ENCODE data around the gene PDZRN4.
"Not testable (repeated sequence)": the region's sequence is repeated elsewhere in the genome, so short reads cannot be mapped to it uniquely, and the experiment has no call there.

The PDZRN4 gene

DNA sequence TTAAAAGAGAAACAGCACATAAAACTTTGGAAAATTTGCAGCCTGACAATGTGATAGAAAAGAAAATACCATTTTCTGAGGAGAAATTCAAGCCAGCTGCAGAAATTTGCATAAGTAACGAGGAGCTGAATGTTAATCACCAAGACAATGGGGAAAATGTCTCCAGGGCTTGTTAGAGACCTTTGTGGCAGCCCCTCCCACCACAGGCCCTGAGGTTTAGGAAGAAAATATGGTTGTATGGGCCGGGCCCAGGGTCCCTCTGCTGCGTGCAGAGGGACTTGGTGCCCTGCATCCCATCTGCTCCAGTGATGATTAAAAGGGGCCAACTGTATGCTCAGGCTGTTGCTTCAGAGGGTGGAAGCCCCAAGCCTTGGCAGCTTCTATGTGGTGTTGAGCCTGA, 427.1 kb downstream of the PDZRN4 start:
- not testable (repeated sequence) for H2BK120ac ChIP-seq (ENCODE audit: low read depth, low read length); H3K79me2 ChIP-seq (ENCODE audit: control insufficient read depth, insufficient read depth, low read length); H3K23ac ChIP-seq (ENCODE audit: low read length); H3K27me3 ChIP-seq (ENCODE audit: insufficient read depth, low read length, poor library complexity); H3K79me1 ChIP-seq (ENCODE audit: low read length); H3K4me2 ChIP-seq (ENCODE audit: low read length); H3K18ac ChIP-seq (ENCODE audit: low read length); H3K36me3 ChIP-seq (ENCODE audit: control insufficient read depth, insufficient read depth, low read length); H3K27ac ChIP-seq (ENCODE audit: low read depth, low read length); H3K9ac ChIP-seq (ENCODE audit: low read length); H3K4me1 ChIP-seq (ENCODE audit: control insufficient read depth, low read depth, low read length); H4K8ac ChIP-seq (ENCODE audit: low read depth, low read length); H4K5ac ChIP-seq (ENCODE audit: low read length); H3K56ac ChIP-seq (ENCODE audit: low read length); H2BK15ac ChIP-seq (replicated peaks; ENCODE audit: low read depth); H2AK5ac ChIP-seq (ENCODE audit: low read length); H3K4me3 ChIP-seq (ENCODE audit: low read length); H2BK5ac ChIP-seq (ENCODE audit: low read length); H3K4ac ChIP-seq (ENCODE audit: low read depth, low read length)
- WGBS (ENCODE audit: extremely low coverage, insufficient coverage, low lambda C conversion rate) = no CpG with 5 or more reads among the region's 3 CpGs
- DNase-seq = peak; percentile 6

DNA sequence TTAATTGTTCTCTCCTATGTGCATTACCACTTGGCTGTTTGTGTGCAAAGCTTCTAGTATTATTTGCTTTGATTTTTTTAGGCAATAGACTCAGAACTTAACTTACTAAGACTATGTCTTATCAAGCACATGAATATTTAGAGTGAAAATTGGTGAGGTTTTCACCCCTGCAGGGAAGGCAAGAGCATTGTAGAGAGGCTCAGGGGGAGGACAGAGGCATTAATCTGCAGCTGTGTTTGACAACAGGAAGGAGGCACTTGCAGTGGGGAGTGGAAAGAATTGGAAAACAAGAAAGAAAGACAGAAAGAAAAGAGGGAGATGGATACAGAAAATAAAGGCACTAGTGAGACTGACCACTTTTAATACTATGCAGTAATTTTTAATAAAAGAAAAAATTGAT, 431.6 kb downstream of the PDZRN4 start:
- no peak overlapping the region for H2BK120ac ChIP-seq (ENCODE audit: low read depth, low read length)
- H3K27me3 ChIP-seq (ENCODE audit: insufficient read depth, low read length, poor library complexity) = no peaks in the 10 kb centered on the region
- H3K9ac ChIP-seq (ENCODE audit: low read length) = no peak overlapping the region
- H3K56ac ChIP-seq (ENCODE audit: low read length) = no peak overlapping the region
- no peak overlapping the region for H4K5ac ChIP-seq (ENCODE audit: low read length)
- H2AK5ac ChIP-seq (ENCODE audit: low read length) = no peak overlapping the region
- H3K4ac ChIP-seq (ENCODE audit: low read depth, low read length) = no peak overlapping the region
- H3K27ac ChIP-seq (ENCODE audit: low read depth, low read length) = no peak overlapping the region
- H3K23ac ChIP-seq (ENCODE audit: low read length) = no peak overlapping the region
- H2BK5ac ChIP-seq (ENCODE audit: low read length) = no peak overlapping the region
- H3K79me1 ChIP-seq (ENCODE audit: low read length) = no peaks in the 10 kb centered on the region
- H3K79me2 ChIP-seq (ENCODE audit: control insufficient read depth, insufficient read depth, low read length) = no peaks in the 10 kb centered on the region
- DNase-seq = peak; percentile 18
- no peak overlapping the region for H3K18ac ChIP-seq (ENCODE audit: low read length)
- H3K4me1 ChIP-seq (ENCODE audit: control insufficient read depth, low read depth, low read length) = no peaks in the 10 kb centered on the region
- no peak overlapping the region for H2BK15ac ChIP-seq (replicated peaks; ENCODE audit: low read depth)
- no peak overlapping the region for H4K8ac ChIP-seq (ENCODE audit: low read depth, low read length)
- H3K36me3 ChIP-seq (ENCODE audit: control insufficient read depth, insufficient read depth, low read length) = no peaks in the 10 kb centered on the region
- H3K4me2 ChIP-seq (ENCODE audit: low read length) = no peak overlapping the region
- H3K4me3 ChIP-seq (ENCODE audit: low read length) = no peak overlapping the region

DNA sequence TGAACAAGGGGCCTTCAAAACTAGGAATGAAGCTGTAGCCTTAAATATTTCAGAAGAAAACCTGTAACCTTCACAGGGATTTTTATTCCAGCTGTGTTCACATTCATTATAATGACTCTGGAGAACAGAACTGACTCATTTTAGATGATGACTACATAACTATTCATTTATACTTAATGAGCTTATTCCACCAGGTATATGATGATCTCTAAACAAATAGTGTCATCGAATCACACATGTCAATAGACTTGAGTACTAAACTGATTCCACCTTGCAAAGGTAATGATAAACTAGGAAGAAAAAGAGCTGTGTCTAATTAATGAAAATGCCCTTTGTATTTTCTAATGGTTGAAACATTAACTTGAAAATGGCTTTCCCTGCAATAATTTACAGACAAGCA, 433.2 kb downstream of the PDZRN4 start:
- H3K18ac ChIP-seq (ENCODE audit: low read length) = no peak overlapping the region
- no CpG with 5 or more reads among the region's 1 CpG for WGBS (ENCODE audit: extremely low coverage, insufficient coverage, low lambda C conversion rate)
- no peaks in the 10 kb centered on the region for H3K36me3 ChIP-seq (ENCODE audit: control insufficient read depth, insufficient read depth, low read length)
- no peak overlapping the region for H3K4ac ChIP-seq (ENCODE audit: low read depth, low read length)
- H2BK120ac ChIP-seq (ENCODE audit: low read depth, low read length) = no peak overlapping the region
- H3K79me1 ChIP-seq (ENCODE audit: low read length) = no peaks in the 10 kb centered on the region
- H2BK5ac ChIP-seq (ENCODE audit: low read length) = no peak overlapping the region
- no peak overlapping the region for H3K23ac ChIP-seq (ENCODE audit: low read length)
- no peaks in the 10 kb centered on the region for H3K79me2 ChIP-seq (ENCODE audit: control insufficient read depth, insufficient read depth, low read length)
- H3K56ac ChIP-seq (ENCODE audit: low read length) = no peak overlapping the region
- no peak overlapping the region for H3K4me3 ChIP-seq (ENCODE audit: low read length)
- H3K4me2 ChIP-seq (ENCODE audit: low read length) = no peak overlapping the region
- H2BK15ac ChIP-seq (replicated peaks; ENCODE audit: low read depth) = no peak overlapping the region
- H3K4me1 ChIP-seq (ENCODE audit: control insufficient read depth, low read depth, low read length) = no peaks in the 10 kb centered on the region
- no peaks in the 10 kb centered on the region for H3K27me3 ChIP-seq (ENCODE audit: insufficient read depth, low read length, poor library complexity)
- no peak for DNase-seq
- no peak overlapping the region for H4K8ac ChIP-seq (ENCODE audit: low read depth, low read length)
- no peak overlapping the region for H2AK5ac ChIP-seq (ENCODE audit: low read length)
- no peak overlapping the region for H3K9ac ChIP-seq (ENCODE audit: low read length)
- H3K27ac ChIP-seq (ENCODE audit: low read depth, low read length) = no peak overlapping the region
- no peak overlapping the region for H4K5ac ChIP-seq (ENCODE audit: low read length)

Measured in mesendoderm (in vitro differentiated cells).